ENCODE results near the gene KDM1B.
"Not testable (repeated sequence)": the region's sequence is repeated elsewhere in the genome, so short reads cannot be mapped to it uniquely, and the experiment has no call there.

KDM1B gene

GRCh38 chr6:18207949-18208348 lies 52.7 kb downstream of the KDM1B start:
- no peaks in the 10 kb centered on the region for H3K79me2 ChIP-seq (ENCODE audit: insufficient read depth, low read length)
- H3K4me3 ChIP-seq (ENCODE audit: low read depth, low read length, poor library complexity, severe bottlenecking), result no peak overlapping the region
- H3F3A ChIP-seq (ENCODE audit: insufficient read depth, low read length), result no peaks in the 10 kb centered on the region
- TF ChIP-seq EZH2 (IDR thresholded peaks at IDR 0.05; ENCODE audit: borderline replicate concordance, low read length) (no peak), CTCF (IDR thresholded peaks at IDR 0.05; ENCODE audit: low read length) (no peak)
- peaks cover 3% of the 10 kb centered on the region; the same call in 1 of the 2 replicates for H3K36me3 ChIP-seq (ENCODE audit: insufficient read depth, low read length)
- H3K27me3 ChIP-seq (ENCODE audit: insufficient read depth, low read length), result no peaks in the 10 kb centered on the region
- no peaks in the 10 kb centered on the region for H4K20me1 ChIP-seq (ENCODE audit: insufficient read depth, low read length)
- H3K4me1 ChIP-seq (ENCODE audit: insufficient read depth, low read length, severe bottlenecking), result peaks cover 9% of the 10 kb centered on the region
- no peak overlapping the region for H3K4me2 ChIP-seq (ENCODE audit: low read length)
- no peak overlapping the region for H3K27ac ChIP-seq (ENCODE audit: low read depth, low read length, poor library complexity, severe bottlenecking)
- no peaks in the 10 kb centered on the region for H3K9me3 ChIP-seq (ENCODE audit: low read length)
- no peak overlapping the region for H3K9ac ChIP-seq (ENCODE audit: low read length)
- no peaks in the 10 kb centered on the region for H3K9me2 ChIP-seq (ENCODE audit: low read depth, low read length)
- H2AFZ ChIP-seq (ENCODE audit: low read length), result no peak overlapping the region

- not testable (repeated sequence) for H3K9ac ChIP-seq (ENCODE audit: low read length); H3K79me2 ChIP-seq (ENCODE audit: insufficient read depth, low read length); H3K36me3 ChIP-seq (ENCODE audit: insufficient read depth, low read length); H3K9me3 ChIP-seq (ENCODE audit: low read length); H2AFZ ChIP-seq (ENCODE audit: low read length); H4K20me1 ChIP-seq (ENCODE audit: insufficient read depth, low read length); H3K4me1 ChIP-seq (ENCODE audit: insufficient read depth, low read length, severe bottlenecking); H3K27ac ChIP-seq (ENCODE audit: low read depth, low read length, poor library complexity, severe bottlenecking); H3K4me2 ChIP-seq (ENCODE audit: low read length); H3F3A ChIP-seq (ENCODE audit: insufficient read depth, low read length); H3K9me2 ChIP-seq (ENCODE audit: low read depth, low read length); H3K27me3 ChIP-seq (ENCODE audit: insufficient read depth, low read length); H3K4me3 ChIP-seq (ENCODE audit: low read depth, low read length, poor library complexity, severe bottlenecking)
Observed at GRCh38 chr6:18208778-18209177, 53.6 kb downstream of the KDM1B start.

DNA sequence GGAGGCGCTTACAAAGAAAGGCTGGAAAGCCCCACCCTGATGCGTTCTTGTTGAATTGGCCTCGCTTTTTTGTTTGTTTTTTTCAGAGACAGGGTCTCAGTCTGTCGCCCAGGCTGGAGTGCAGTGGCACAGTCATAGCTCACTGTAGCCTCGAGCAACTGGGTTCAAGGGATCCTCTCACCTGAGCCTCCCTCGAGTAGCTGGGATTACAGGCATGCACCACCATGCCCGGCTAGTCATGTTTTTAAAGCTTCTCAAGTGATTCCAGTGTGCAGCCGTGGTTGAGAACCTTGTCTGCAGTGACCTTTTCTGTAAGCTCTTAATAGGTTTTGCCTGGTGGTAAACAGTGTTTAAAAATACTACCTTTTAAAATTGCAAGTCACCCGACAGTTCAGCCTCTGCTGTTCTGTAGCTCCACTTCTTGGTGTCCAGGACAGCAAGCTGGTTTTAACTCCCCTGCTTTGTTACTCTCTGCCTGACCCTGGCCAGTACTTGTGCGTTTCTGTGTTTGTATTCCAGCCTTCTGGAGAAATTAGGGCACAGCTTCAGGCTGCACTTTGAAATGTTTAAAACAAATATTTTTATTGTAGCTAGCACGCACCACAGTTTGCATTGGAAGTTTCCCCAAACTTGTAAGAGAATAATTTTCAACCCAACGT lies 54.4 kb downstream of the KDM1B start:
- Histone ChIP-seq H3K4me2 (ENCODE audit: low read length) (no peak overlapping the region), H3K27ac (ENCODE audit: low read depth, low read length, poor library complexity, severe bottlenecking) (no peak overlapping the region), H3K9ac (ENCODE audit: low read length) (no peak overlapping the region), H3K9me2 (ENCODE audit: low read depth, low read length) (no peaks in the 10 kb centered on the region), H2AFZ (ENCODE audit: low read length) (no peak overlapping the region), H3K4me3 (ENCODE audit: low read depth, low read length, poor library complexity, severe bottlenecking) (no peak overlapping the region), H3K9me3 (ENCODE audit: low read length) (no peaks in the 10 kb centered on the region), H3K79me2 (ENCODE audit: insufficient read depth, low read length) (no peaks in the 10 kb centered on the region), H3K4me1 (ENCODE audit: insufficient read depth, low read length, severe bottlenecking) (peaks cover 9% of the 10 kb centered on the region), H3K27me3 (ENCODE audit: insufficient read depth, low read length) (no peaks in the 10 kb centered on the region), H4K20me1 (ENCODE audit: insufficient read depth, low read length) (no peaks in the 10 kb centered on the region), H3K36me3 (ENCODE audit: insufficient read depth, low read length) (no peaks in the 10 kb centered on the region), H3F3A (ENCODE audit: insufficient read depth, low read length) (no peaks in the 10 kb centered on the region)
- no peak for TF ChIP-seq CTCF (IDR thresholded peaks at IDR 0.05; ENCODE audit: low read length)
- TF ChIP-seq EZH2 (IDR thresholded peaks at IDR 0.05; ENCODE audit: borderline replicate concordance, low read length), result no peak

GRCh38 chr6:18210707-18211106 lies 55.5 kb downstream of the KDM1B start:
- Histone ChIP-seq H3K4me2 (ENCODE audit: low read length) (no peak overlapping the region), H3K36me3 (ENCODE audit: insufficient read depth, low read length) (peaks cover 8% of the 10 kb centered on the region; the same call in 1 of the 2 replicates), H3K4me3 (ENCODE audit: low read depth, low read length, poor library complexity, severe bottlenecking) (no peak overlapping the region), H3K4me1 (ENCODE audit: insufficient read depth, low read length, severe bottlenecking) (peaks cover 18% of the 10 kb centered on the region), H3K27me3 (ENCODE audit: insufficient read depth, low read length) (no peaks in the 10 kb centered on the region), H3F3A (ENCODE audit: insufficient read depth, low read length) (no peaks in the 10 kb centered on the region), H2AFZ (ENCODE audit: low read length) (no peak overlapping the region), H3K9ac (ENCODE audit: low read length) (no peak overlapping the region), H3K27ac (ENCODE audit: low read depth, low read length, poor library complexity, severe bottlenecking) (no peak overlapping the region), H3K9me2 (ENCODE audit: low read depth, low read length) (no peaks in the 10 kb centered on the region), H3K79me2 (ENCODE audit: insufficient read depth, low read length) (no peaks in the 10 kb centered on the region), H3K9me3 (ENCODE audit: low read length) (no peaks in the 10 kb centered on the region), H4K20me1 (ENCODE audit: insufficient read depth, low read length) (no peaks in the 10 kb centered on the region)
- TF ChIP-seq CTCF (IDR thresholded peaks at IDR 0.05; ENCODE audit: low read length), result no peak
- TF ChIP-seq EZH2 (IDR thresholded peaks at IDR 0.05; ENCODE audit: borderline replicate concordance, low read length), result no peak
